HG02840 (cell line): ENCODE results near the gene AOC2.
"Not testable (repeated sequence)": the region's sequence is repeated elsewhere in the genome, so short reads cannot be mapped to it uniquely, and the experiment has no call there.

Experiments
- ATAC-seq: cut with Tn5 transposase; IDR thresholded peaks from one replicate; pipeline ENCODE4 v1.9.1; 2021; ENCODE audit warnings: mild to moderate bottlenecking, moderate library complexity, moderate number of reproducible peaks; ENCODE audit not compliant: unreplicated experiment, low FRiP score

Gene AOC2

GRCh38 chr17:42853004-42853403 lies 8.6 kb downstream of the AOC2 start:
- no peak for ATAC-seq

GRCh38 chr17:42853597-42853967 lies 9.2 kb downstream of the AOC2 start:
- no peak for ATAC-seq

DNA sequence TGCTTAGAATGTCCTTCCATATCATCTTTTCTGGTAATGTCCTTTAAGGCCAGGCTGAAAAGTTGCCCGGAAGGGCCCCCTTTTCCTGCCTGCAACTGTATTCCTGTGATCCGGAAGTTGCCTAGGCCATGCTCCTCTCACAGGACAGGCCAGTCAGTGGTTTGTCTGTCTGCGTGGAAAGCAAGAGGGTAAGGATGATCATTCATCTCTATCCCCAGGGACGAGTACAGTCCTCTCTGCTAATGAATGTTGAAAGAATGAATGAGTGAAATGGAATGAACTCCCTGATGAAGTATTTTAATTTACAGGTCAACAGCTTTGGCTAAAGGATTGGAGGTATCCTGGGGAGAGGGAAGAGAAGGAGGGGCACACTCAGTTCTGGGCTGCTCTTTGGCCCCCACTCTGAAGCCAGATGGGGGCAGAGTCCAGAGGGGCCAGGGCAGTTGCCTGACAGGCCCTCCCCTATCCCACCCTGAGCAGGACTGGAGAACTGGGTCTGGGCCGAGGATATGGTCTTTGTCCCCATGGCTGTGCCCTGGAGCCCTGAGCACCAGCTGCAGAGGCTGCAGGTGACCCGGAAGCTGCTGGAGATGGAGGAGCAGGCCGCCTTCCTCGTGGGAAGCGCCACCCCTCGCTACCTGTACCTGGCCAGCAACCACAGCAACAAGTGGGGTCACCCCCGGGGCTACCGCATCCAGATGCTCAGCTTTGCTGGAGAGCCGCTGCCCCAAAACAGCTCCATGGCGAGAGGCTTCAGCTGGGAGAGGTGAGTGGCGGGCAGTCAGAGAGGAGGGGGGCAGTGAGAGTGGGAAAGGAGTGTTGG lies 9.8 kb downstream of the AOC2 start:
- no peak for ATAC-seq

GRCh38 chr17:42855048-42855596 lies 10.7 kb downstream of the AOC2 start:
- no peak for ATAC-seq

DNA sequence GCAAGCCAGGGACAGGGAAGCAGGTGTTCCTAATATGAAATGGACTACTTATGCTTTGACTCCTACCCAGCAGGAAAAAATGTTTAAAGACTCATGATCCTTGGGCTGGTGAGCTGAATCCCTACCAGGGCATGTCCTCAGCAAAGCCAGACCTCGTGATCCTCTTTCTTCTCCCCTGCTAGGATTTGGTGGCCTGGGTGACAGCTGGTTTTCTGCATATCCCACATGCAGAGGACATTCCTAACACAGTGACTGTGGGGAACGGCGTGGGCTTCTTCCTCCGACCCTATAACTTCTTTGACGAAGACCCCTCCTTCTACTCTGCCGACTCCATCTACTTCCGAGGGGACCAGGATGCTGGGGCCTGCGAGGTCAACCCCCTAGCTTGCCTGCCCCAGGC lies 11.7 kb downstream of the AOC2 start:
- ATAC-seq = not testable (repeated sequence)

DNA sequence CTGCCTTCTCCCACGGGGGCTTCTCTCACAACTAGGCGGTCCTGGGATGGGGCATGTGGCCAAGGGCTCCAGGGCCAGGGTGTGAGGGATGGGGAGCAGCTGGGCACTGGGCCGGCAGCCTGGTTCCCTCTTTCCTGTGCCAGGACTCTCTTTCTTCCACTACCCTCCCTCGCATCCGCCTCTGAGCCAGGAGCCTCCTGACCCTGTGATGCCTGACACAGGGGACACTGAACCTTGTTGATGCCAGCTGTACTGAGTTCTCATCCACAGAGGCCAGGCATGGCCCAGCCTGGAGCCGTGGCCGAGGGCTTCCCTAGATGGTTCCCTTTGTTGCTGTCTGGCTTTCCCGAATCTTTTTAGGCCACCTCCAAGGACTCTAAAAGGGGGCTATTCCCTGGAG lies 12.1 kb downstream of the AOC2 start:
- not testable (repeated sequence) for ATAC-seq

DNA sequence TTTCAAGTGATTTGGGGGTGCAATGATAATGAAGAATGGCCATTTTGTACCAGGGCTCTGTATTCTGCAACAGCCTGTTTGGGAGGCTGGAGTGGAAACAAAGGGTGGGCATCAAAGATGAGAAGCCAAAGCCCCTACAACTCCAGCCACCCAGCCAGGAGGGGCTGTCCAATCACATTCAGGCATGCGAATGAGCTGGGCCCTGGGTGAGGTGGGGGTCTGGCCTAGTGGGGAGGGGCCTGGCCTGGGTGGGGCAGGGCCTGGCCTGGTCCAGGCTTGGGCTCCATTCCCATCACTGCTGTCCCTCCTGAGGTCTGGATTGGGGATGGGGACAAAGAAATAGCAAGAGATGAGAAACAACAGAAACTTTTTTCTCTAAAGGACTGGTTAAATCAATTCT lies 13.0 kb downstream of the AOC2 start:
- no peak for ATAC-seq

DNA sequence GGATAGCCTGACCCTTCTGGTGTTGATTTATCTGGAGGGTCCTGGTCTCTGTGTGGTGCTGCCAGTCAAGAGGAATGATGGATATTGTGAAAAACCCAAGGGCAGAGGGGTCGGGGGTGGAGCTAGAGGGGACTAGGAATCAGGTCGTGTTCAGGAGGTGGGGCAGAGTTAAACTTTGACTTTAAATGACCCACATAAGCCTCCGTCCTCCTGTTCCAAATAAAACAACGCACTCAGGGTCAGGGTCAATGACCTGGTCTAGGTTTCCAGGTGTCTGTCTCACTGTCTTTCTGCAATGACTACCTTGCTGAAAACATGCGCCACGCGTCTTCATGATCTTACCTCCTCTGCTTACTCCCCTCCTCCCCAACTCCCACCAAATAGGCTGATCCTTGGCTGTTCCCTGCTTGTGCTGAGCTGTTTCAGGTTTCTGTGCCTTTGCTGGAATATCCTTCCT lies 21.3 kb downstream of the AOC2 start:
- ATAC-seq = no peak

GRCh38 chr17:42866216-42866615 lies 21.8 kb downstream of the AOC2 start:
- ATAC-seq = no peak

GRCh38 chr17:42866631-42867575 lies 22.5 kb downstream of the AOC2 start:
- ATAC-seq = no peak

GRCh38 chr17:42867694-42868261 lies 23.4 kb downstream of the AOC2 start:
- not testable (repeated sequence) for ATAC-seq

GRCh38 chr17:42868338-42868737 lies 24.0 kb downstream of the AOC2 start:
- ATAC-seq = no peak

GRCh38 chr17:42871647-42872046 lies 27.3 kb downstream of the AOC2 start:
- ATAC-seq = no peak

- ATAC-seq = no peak
Observed at GRCh38 chr17:42872251-42872965, 28.0 kb downstream of the AOC2 start.

DNA sequence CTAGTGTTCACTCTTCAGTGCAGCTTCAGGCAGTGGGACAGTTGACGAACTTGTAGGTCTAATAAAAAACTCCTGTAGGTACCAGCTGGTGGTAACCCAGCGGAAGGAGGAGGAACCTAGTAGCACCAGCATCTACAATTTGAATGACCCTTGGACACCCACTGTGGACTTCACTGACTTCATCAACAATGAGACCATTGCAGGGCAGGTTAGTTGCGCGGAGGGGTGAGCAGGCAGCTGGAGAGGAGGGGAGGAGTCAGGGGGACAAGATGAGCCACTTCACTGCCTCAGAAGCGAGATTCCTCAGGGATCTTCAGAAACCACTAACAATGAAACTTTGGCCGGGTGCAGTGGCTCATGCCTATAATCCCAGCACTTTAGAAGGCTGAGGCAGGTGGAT lies 28.9 kb downstream of the AOC2 start:
- ATAC-seq = no peak

GRCh38 chr17:42873932-42874695 lies 29.7 kb downstream of the AOC2 start:
- ATAC-seq = not testable (repeated sequence)

DNA sequence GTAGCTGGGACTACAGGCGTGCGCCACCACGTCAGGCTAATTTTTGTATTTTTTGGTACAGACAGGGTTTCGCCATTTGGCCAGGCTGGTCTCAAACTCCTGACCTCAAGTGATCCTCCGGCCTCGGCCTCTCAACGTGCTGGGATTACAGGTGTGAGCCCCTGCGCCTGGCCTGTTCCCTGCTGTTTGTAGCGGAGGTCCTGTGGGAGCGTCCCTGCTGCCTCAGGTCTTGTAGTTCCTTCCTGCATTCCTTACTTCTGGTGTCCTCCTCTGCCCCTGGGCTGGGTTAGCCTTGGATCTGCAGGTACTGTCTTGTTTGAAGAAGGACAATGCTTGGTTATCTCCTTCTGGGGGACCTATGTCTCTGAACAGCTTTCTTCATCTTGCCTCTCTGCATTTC lies 32.7 kb downstream of the AOC2 start:
- no peak for ATAC-seq

DNA sequence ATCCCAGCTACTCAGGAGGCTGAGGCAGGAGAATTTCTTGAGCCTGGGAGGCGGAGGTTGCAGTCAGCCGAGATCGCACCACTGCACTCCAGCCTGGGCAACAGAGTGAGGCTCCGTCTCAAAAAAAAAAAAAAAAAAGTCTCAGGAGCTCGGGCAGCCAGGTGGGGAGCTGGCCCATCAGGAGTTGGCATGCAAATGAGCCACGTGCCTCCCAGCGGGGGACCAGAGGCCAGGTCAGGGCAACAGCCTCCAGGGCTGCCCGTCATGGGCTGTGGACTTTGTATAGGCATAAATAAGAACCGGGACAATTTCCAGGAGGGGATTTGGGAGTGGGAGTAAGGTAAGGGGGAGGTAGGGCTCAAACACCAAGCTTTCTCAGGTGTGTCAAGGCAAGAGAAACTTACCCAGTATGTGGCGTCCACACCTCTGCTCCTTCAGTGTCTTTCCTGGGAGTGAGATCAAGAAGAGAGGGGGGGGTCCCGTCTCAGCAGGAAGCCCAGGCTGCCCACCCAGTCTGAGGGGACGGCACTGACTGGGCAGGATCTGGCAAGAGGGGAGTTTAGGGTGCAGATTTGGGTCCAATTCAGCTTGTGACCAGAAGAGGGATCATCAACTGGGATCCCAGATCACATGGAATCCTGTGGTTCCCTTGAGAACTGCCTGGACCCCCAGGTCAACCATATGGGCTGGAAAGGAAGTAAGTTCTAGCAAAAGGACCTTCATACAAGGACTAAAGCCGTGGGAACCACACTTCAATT lies 33.9 kb downstream of the AOC2 start:
- no peak for ATAC-seq
